Vagina (tissue), 2 donors: Measurements from ENCODE around the gene IQGAP3.

Experiments used
- POLR2A ChIP-seq, 2 donors: fragments of 450-650 bp; IDR thresholded peaks; one replicate each; pipeline ENCODE4 v1.6.1; 2017; ENCODE audit warnings: antibody characterized with exemption in 2 of 2, mild to moderate bottlenecking in 2 of 2, moderate library complexity in 2 of 2
- POLR2AphosphoS5 ChIP-seq, 2 donors: sonication (generic); formaldehyde crosslinking; IDR thresholded peaks; one replicate each; pipeline ENCODE4 v1.9.0; 2017; ENCODE audit warnings: antibody characterized with exemption in 2 of 2, mild to moderate bottlenecking in 2 of 2, low read depth in 1 of 2; ENCODE audit not compliant: insufficient read depth in 1 of 2
- TF ChIP-seq, protein P1 (sequence below), 3 experiments: fragments of 450-650 bp in 2 of 3; fragments of 200-600 bp in 1 of 3; sonication (generic) in 1 of 3; IDR thresholded peaks; one replicate each; pipeline ENCODE4 v1.5.1; 2017 to 2019; ENCODE audit warnings: antibody characterized with exemption in 3 of 3, mild to moderate bottlenecking in 2 of 3, moderate library complexity in 2 of 3

GRCh38 chr1:156504821-156505678 lies 67.3 kb downstream of the IQGAP3 start:
- TF ChIP-seq, protein P1, sequence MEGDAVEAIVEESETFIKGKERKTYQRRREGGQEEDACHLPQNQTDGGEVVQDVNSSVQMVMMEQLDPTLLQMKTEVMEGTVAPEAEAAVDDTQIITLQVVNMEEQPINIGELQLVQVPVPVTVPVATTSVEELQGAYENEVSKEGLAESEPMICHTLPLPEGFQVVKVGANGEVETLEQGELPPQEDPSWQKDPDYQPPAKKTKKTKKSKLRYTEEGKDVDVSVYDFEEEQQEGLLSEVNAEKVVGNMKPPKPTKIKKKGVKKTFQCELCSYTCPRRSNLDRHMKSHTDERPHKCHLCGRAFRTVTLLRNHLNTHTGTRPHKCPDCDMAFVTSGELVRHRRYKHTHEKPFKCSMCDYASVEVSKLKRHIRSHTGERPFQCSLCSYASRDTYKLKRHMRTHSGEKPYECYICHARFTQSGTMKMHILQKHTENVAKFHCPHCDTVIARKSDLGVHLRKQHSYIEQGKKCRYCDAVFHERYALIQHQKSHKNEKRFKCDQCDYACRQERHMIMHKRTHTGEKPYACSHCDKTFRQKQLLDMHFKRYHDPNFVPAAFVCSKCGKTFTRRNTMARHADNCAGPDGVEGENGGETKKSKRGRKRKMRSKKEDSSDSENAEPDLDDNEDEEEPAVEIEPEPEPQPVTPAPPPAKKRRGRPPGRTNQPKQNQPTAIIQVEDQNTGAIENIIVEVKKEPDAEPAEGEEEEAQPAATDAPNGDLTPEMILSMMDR (IDR thresholded peaks at IDR 0.05) = no peak
- TF ChIP-seq POLR2A (IDR thresholded peaks at IDR 0.05) (peak; percentile 36 to 60), POLR2AphosphoS5 (IDR thresholded peaks at IDR 0.05; ENCODE audit: insufficient read depth in 1 of 2, low read depth in 1 of 2) (peak; percentile 92 to 96)
